HuH-7 (cell line): ENCODE measurements around the gene SNAPIN.
"Not testable (repeated sequence)": the region's sequence is repeated elsewhere in the genome, so short reads cannot be mapped to it uniquely, and the experiment has no call there.

ENCODE experiments used
- DNase-seq: peaks from one replicate; pipeline ENCODE4 v3.0.0; 2011; ENCODE audit warnings: low spot score

Gene SNAPIN

GRCh38 chr1:153647346-153647714 is 11.2 kb upstream of the SNAPIN start:
- no peak for DNase-seq

- DNase-seq: no peak
Measured at GRCh38 chr1:153648000-153648643, 10.4 kb upstream of the SNAPIN start.

GRCh38 chr1:153649137-153649862 is 9.2 kb upstream of the SNAPIN start:
- no peak for DNase-seq

- no peak for DNase-seq
Measured at GRCh38 chr1:153649863-153650235, 8.7 kb upstream of the SNAPIN start.

GRCh38 chr1:153651771-153652170 is 6.7 kb upstream of the SNAPIN start:
- DNase-seq: no peak

GRCh38 chr1:153652805-153653500 is 5.5 kb upstream of the SNAPIN start:
- no peak for DNase-seq

- peak; percentile 45 for DNase-seq
Measured at GRCh38 chr1:153655333-153655732, 3.2 kb upstream of the SNAPIN start.

- DNase-seq: no peak
Measured at GRCh38 chr1:153659175-153659534, 652 bp downstream of the SNAPIN start.

GRCh38 chr1:153659656-153660055 is 1.2 kb downstream of the SNAPIN start:
- DNase-seq: no peak

- DNase-seq: no peak
Measured at GRCh38 chr1:153661111-153661708, 2.7 kb downstream of the SNAPIN start.

GRCh38 chr1:153662269-153662668 is 3.8 kb downstream of the SNAPIN start:
- DNase-seq: no peak

GRCh38 chr1:153663211-153663610 is 4.7 kb downstream of the SNAPIN start:
- no peak for DNase-seq

- no peak for DNase-seq
Measured at GRCh38 chr1:153667439-153667838, 8.9 kb downstream of the SNAPIN start.

GRCh38 chr1:153668672-153669071 is 10.2 kb downstream of the SNAPIN start:
- DNase-seq: not testable (repeated sequence)

- no peak for DNase-seq
Measured at GRCh38 chr1:153669606-153670005, 11.1 kb downstream of the SNAPIN start.

GRCh38 chr1:153670257-153670858 is 11.9 kb downstream of the SNAPIN start:
- no peak for DNase-seq

- DNase-seq: peak; percentile 99
Measured at GRCh38 chr1:153670859-153671627, 12.5 kb downstream of the SNAPIN start, which contains the start of gene ILF2. Gene ILF2, minus strand, starts transcription at chr1:153670993. Its CDS starts 71 bp downstream, at chr1:153670922.

GRCh38 chr1:153671628-153672353 is 13.3 kb downstream of the SNAPIN start:
- not testable (repeated sequence) for DNase-seq

GRCh38 chr1:153673511-153673910 is 15.0 kb downstream of the SNAPIN start:
- no peak for DNase-seq

GRCh38 chr1:153677718-153678518 is 19.4 kb downstream of the SNAPIN start:
- peak; percentile 80 for DNase-seq
